Right cardiac atrium (tissue), 5 donors: Measurements from ENCODE around the gene SSC5D. TPM values are rescaled to one million over a fixed set of nuclear protein-coding genes. Genes with fewer than 3 reads are reported as not detected.

Experiments
- ATAC-seq, 2 donors: fragments of 200-7000 bp; cut with Tn5 transposase; one replicate each; pipeline versions ENCODE4 v1.8.0 to v1.9.1; 2020; ENCODE audit warnings: moderate library complexity in 2 of 2, mild to moderate bottlenecking in 1 of 2
- DNase-seq, 3 donors: peaks; one replicate each; pipeline ENCODE4 v3.0.0-alpha.2; 2020
- H3K27ac ChIP-seq: one replicate; pipeline ENCODE4 v1.5.1; 2013; ENCODE audit warnings: mild to moderate bottlenecking, low read length, control low read depth, moderate library complexity
- H3K27me3 ChIP-seq: one replicate; pipeline ENCODE4 v1.6.1; 2013; ENCODE audit not compliant: control insufficient read depth, insufficient read depth
- H3K4me1 ChIP-seq: one replicate; pipeline ENCODE4 v1.6.1; 2013; ENCODE audit warnings: low read length; ENCODE audit not compliant: control insufficient read depth, insufficient read depth
- H3K4me3 ChIP-seq: one replicate; pipeline ENCODE4 v1.5.1; 2013; ENCODE audit warnings: low read length, control low read depth
- H3K9me3 ChIP-seq: one replicate; pipeline ENCODE4 v1.6.1; 2013; ENCODE audit warnings: low read length; ENCODE audit not compliant: control insufficient read depth
- WGBS: extraction: QIAGEN DNeasy Blood & Tissue Kit; methylation state at CpG from one replicate; pipeline ENCODE4 v1.1.7; 2013; 5-methylcytosine and 5-hydroxymethylcytosine counted together
- intact Hi-C, 4 donors: fragments of 100-400 bp; cut with DNase I; formaldehyde crosslinking; loops; one replicate each; pipeline versions ENCODE4 v1.11.0 to v1.14.0; 2022 to 2023
- polyA plus RNA-seq: library from polyadenylated mRNA; stranded (reverse); fragments of 200-250 nt; gene quantifications from one replicate; pipeline ENCODE4 v1.2.3, GENCODE V29; 2013
- total RNA-seq, 4 donors: library from RNA; stranded (reverse); fragmentation: NEBNext Ultra II Directional; extraction: Animal tissue kit (Norgen Biotek cat#: 25700); gene quantifications; one replicate each; pipeline ENCODE4 v1.2.1, GENCODE V29; 2021
- donor health status: healthy with polysubstance abuse.
- donor health status: DM: no; HTN: yes; CAD: no.
- donor health status: DM: no; HTN: no; CAD: no.
- donor health status: DM: no; HTN: yes; CAD: no; lungs with severe emphysema.
- donor health status: DM: yes; HTN: yes; CAD: no.

SSC5D gene
- total and polyA plus RNA-seq, 5 donors, result 4.4 to 10.2 (median 7.3) TPM

DNA sequence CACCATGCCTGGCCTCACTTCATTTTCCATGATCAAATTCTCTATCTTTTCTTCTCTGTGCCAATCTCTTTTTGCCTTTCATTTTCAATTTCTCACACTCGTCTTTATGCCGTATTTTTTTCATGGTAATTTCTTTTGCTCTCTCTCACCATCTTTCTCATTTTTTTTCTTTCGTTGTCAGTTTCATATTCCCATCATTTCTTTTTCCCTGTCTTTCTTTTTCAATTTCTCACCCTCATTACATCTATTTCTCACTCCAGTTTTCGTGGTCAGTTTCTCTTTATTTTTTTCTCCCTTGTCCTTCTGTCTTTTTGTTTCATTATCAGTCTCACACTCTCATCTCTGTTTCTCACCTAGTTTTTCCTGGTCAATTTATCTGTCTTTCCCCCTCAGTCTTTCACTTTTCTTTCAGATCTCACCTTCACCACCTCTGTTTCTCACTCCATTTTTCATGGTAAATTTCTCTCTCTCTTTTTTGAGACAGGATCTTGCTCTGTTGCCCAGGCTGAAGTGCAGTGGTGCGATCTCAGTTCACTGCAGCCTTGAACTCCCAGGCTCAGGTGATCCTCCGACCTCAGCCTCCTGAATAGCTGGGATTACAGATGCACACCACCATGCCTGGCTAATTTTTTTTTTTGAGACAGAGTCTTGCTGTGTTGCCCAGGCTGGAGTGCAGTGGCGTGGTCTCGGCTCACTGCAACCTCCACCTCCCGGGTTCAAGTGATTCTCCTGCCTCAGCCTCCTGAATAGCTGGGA lies 14.1 kb downstream of the SSC5D start:
- no peaks in the 10 kb centered on the region for H3K9me3 ChIP-seq
- no peaks in the 10 kb centered on the region for H3K27me3 ChIP-seq
- intact Hi-C loops, result loop anchor here in 3 of 4 donors (5.0 to 10.0 kb wide), 2 partner anchors 35 to 358 kb away; partner anchors contain the start of gene TNNT1 (in 1 of the 3)
- DNase-seq (no peak), ATAC-seq (no peak)
- H3K4me3 ChIP-seq, result no peak overlapping the region
- 92% methylated on average over 9 of the region's 9 CpGs for WGBS
- H3K4me1 ChIP-seq, result no peaks in the 10 kb centered on the region
- H3K27ac ChIP-seq, result no peak overlapping the region

DNA sequence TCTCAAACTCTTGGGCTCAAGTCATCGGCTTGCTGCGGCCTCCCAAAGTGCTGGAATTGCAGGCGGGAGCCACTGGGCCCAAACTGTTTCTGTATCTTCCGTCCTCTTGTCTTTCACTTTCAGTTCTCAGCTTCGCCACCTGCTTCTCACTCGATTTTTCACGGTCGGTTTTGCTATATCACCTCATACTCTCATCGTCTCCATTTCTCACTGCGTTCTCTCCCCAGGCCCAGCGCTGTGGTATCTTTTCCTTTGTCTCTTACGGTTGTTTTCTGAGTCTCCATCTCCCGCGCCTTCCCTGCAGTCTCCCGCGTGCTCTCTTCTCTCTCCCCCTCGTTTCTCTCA lies 14.9 kb downstream of the SSC5D start:
- 82% methylated on average over 17 of the region's 17 CpGs for WGBS
- peak in 1 of 3 donors; percentile 42 for DNase-seq
- ATAC-seq, result no peak
- Histone ChIP-seq H3K27ac (no peak overlapping the region), H3K4me1 (no peaks in the 10 kb centered on the region), H3K4me3 (no peak overlapping the region), H3K27me3 (no peaks in the 10 kb centered on the region), H3K9me3 (no peaks in the 10 kb centered on the region)
- intact Hi-C loops, result loop anchor here in 3 of 4 donors (5.0 to 10.0 kb wide), 2 partner anchors 36 to 358 kb away; partner anchors contain the start of gene TNNT1 (in 1 of the 3)

DNA sequence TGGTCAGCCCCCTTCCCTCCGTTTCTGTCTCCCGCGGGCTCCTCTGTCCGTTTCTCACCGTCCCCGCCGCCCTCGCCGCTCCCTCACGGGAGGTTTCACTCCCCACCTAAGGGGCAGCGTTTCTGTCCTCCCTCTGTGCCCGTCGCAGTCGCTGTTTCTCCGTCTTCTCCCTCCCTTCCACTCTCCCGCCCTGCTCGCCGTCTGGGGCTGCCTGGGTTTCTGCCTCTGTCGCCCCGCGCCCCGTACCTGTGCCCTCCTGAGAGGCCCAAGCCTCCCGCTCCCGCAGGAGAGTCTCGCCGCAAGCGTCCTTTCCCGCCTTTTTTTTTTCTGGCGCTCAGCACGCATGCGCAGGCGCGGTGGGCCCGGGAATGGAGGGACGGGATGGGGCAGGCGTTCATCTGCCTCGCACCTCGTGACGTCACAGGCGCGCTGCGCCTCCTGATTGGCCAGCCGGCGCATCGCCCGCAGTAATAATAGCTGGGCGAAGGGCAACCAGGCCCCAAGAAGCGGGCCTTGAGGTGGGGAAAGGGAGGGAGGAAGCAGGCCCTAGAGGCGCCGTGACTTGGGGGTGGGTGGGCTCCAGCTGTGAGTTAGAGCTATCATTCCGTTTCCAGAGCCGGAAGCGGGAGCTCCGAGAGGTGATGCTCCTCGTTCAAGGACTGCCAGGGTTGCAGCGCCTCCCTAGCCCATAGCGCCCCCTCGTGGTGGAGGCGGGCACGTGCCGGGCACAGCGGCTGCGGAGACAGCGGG lies 15.4 kb downstream of the SSC5D start:
- H3K27ac ChIP-seq, result peak overlapping the region; percentile 48
- no peaks in the 10 kb centered on the region for H3K4me1 ChIP-seq
- intact Hi-C loops, result loop anchor here (2.0 to 10.0 kb wide), 3 partner anchors 35 to 359 kb away; partner anchors contain the start of gene TNNT1 (in 1 of the 4)
- peak overlapping the region; percentile 31 for H3K4me3 ChIP-seq
- 12% methylated on average over 64 of the region's 64 CpGs for WGBS
- peak; percentile 95 to 98 (median 98) for DNase-seq
- no peaks in the 10 kb centered on the region for H3K27me3 ChIP-seq
- peak; percentile 97 for ATAC-seq
- H3K9me3 ChIP-seq, result no peaks in the 10 kb centered on the region

DNA sequence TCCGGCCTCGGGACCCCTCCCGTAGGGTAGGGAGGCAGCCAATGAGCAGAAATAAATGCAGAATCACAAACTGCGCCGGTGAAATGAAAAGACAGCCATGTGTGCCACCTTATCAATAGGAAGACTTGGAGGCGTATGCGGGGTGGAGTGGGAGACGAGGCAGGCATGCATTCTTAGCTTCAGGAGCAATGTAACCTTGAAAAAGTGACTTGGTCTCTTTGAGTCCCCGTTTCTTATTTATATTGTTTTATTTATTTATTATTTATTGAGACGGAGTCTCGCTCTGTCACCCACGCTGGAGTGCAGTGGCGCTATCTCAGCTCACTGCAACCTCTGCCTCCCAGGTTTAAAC lies 16.0 kb downstream of the SSC5D start:
- DNase-seq (no peak), ATAC-seq (no peak)
- Histone ChIP-seq H3K4me3 (no peak overlapping the region), H3K27me3 (no peaks in the 10 kb centered on the region), H3K4me1 (no peaks in the 10 kb centered on the region), H3K27ac (no peak overlapping the region), H3K9me3 (no peaks in the 10 kb centered on the region)
- WGBS, result 39% methylated on average over 13 of the region's 13 CpGs
- intact Hi-C loops, result loop anchor here (2.0 to 10.0 kb wide), 3 partner anchors 35 to 359 kb away; partner anchors contain the start of gene TNNT1 (in 1 of the 4)

DNA sequence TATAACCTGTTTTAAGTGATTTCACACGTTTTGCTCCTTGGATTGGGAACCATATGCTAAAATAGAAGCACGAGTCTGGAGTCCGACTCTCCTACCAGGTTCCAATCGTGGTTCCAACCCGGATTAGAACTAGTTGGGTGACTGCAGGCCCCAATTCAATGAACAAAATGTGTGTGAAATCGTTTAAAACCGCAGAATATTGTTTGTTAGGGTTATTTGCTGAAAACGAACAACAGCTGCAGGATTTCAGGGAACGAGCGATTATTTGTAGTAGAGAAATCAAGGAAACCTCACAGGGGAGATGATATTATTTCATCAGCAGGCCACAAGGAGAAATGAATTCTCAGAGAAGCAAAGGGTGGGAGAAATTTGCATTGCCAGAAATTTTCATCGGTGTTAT lies 16.7 kb downstream of the SSC5D start:
- H3K4me3 ChIP-seq, result no peak overlapping the region
- no peaks in the 10 kb centered on the region for H3K4me1 ChIP-seq
- no peaks in the 10 kb centered on the region for H3K27me3 ChIP-seq
- ATAC-seq (no peak), DNase-seq (no peak)
- intact Hi-C loops, result loop anchor here (2.0 to 10.0 kb wide), 4 partner anchors 36 to 368 kb away; partner anchors contain the start of gene TNNT1 (in 1 of the 4)
- no peaks in the 10 kb centered on the region for H3K9me3 ChIP-seq
- no peak overlapping the region for H3K27ac ChIP-seq
- WGBS, result 89% methylated on average over 11 of the region's 11 CpGs

DNA sequence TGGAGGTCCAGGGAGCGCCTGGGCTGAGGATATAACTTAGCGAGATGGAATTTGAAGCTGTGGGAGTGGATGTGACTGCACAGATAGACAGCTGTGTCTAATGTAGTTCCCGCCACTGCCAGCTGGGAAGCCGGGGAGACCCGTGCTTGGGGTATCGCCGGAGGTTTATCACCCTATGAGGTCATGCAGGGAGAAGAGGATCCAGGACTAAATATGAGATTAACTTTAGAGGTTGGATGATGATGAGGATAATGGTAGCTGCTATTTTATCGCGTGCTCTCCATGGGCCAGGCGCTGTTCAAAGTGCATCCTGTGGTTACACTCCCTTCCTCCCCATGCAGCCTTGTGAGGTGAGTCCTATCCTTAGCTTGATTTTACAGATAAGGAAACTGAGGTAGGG lies 19.9 kb downstream of the SSC5D start:
- 73% methylated on average over 10 of the region's 10 CpGs for WGBS
- Histone ChIP-seq H3K27me3 (no peaks in the 10 kb centered on the region), H3K27ac (no peak overlapping the region), H3K9me3 (no peaks in the 10 kb centered on the region), H3K4me3 (no peak overlapping the region), H3K4me1 (no peaks in the 10 kb centered on the region)
- DNase-seq (peak in 1 of 3 donors; percentile 26), ATAC-seq (no peak)
- intact Hi-C loops, result loop anchor here in 2 of 4 donors (5.0 to 10.0 kb wide), 2 partner anchors 363 to 371 kb away; partner anchors contain the start of gene TNNT1 (in 1 of the 2)

DNA sequence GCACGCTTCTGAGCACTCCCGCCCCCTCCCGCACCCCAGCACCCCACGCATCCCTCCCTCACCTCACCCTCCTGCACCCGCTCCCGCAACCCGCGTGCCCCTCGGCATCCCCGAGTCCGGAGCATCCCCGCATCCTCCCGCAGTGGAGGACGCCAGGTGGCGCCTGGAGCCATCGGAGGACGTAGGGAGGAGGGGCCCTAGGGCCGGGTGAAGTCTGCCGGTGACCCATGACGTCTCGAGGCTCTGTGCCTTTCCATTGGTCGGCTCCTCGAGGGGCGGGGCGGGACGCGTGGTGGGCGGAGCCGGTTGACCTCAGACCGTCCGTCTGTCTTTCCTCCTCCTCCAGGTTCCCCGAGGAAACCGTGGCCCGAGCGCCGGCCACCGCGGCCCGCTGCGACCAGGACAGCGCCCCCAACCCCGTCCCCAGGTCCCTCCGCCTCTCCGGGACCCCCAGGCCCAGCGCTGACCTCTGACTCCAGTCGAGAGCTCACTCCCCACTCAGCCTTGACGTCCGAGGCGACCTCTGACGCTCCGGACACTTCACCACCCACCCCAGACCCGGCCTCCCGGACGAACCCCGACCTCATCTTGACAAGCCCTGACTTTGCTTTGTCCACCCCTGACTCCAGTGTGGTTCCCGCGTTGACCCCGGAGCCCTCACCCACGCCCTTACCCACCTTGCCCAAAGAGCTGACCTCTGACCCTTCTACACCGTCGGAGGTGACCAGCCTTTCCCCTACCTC lies 28.8 kb downstream of the SSC5D start:
- DNase-seq, result peak; percentile 94 to 98 (median 97)
- 9% methylated on average over 61 of the region's 61 CpGs for WGBS
- Histone ChIP-seq H3K27ac (peak overlapping the region; percentile 86), H3K27me3 (no peaks in the 10 kb centered on the region), H3K4me3 (peak overlapping the region; percentile 42), H3K9me3 (no peaks in the 10 kb centered on the region), H3K4me1 (peaks cover 8% of the 10 kb centered on the region)
- peak; percentile 98 for ATAC-seq
- intact Hi-C loops, result loop anchor here (5.0 to 10.0 kb wide), 5 partner anchors 65 to 118 kb away; partner anchors contain the start of genes ZNF865 (in 3 of the 4), FIZ1 (in 1 of the 4), ZNF524 (in 1 of the 4) and ZNF579 (in 1 of the 4)

DNA sequence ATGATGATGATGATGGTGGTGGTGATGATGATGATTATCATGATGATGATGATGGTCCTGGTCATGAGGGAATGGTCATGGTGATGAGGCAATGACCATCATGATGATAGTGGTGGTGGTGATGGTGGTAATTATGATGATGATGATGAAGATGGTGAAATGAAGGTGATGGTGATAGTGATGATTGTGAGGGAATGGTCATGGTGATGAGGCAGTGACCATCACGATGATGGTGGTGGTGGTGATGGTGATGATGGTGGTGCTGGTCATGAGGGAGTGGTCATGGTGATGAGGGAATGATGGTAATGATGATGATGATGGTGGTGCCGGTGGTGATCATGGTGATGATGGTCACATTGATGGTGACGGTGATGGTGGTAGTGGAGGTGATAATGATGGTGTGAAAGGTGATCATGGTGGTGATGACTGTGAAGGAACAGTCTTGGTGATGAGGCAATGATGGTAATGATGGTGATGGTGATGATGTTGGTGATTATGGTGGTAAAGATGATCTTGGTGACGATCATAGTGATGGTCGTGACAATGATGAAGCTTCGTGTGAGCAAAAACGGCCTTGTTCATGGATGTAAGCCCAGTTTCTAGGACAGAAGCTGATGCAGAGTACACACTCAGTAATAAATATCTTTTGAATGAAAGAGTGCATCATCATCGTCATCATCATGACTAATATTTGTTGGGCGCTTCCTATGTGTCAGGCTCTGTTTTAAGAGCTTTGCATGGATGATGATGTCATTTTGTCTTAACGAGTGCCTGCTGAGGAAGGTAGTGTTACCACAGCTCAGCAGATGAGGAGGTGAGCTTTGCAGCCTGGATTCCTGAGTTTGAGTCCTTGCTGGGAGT lies 31.4 kb downstream of the SSC5D start:
- ATAC-seq (no peak), DNase-seq (no peak)
- Histone ChIP-seq H3K27me3 (no peaks in the 10 kb centered on the region), H3K4me1 (peaks cover 8% of the 10 kb centered on the region), H3K9me3 (no peaks in the 10 kb centered on the region), H3K27ac (no peak overlapping the region), H3K4me3 (no peak overlapping the region)
- intact Hi-C loops, result loop anchor here (5.0 to 10.0 kb wide), 5 partner anchors 63 to 115 kb away; partner anchors contain the start of genes ZNF865 (in 3 of the 4), FIZ1 (in 1 of the 4), ZNF524 (in 1 of the 4) and ZNF579 (in 1 of the 4)
- 87% methylated on average over 10 of the region's 10 CpGs for WGBS

DNA sequence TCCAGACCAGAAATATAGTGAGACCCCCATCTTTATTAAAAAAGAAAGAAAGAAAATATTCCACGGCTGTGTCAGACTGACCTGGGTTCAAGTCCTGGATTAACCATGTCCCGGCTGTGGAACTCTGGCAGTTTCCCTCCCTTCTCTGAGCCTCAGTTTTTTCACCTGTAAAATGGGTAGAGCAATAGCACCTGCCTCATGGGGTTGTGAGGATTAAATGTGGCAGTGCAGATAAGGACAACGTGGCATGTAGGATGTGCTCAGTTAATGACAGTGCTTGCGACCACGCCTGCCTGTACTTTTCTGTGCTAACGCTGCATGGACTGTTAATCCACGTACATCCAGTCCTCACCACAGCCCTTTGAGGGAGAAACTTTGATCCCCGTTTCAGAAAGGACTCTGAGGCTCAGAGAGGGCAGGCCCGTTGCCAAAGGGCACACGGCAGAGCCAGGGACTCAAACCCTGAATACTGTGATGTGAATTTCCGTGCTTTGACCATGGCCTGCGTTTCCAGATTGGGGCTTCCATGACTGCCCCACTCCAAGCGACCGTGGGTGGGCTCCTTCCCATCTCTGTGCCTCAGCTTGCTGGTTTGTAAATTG lies 32.6 kb downstream of the SSC5D start:
- intact Hi-C loops, result no loop called here
- ATAC-seq (no peak), DNase-seq (peak in 1 of 3 donors; percentile 27)
- WGBS, result 78% methylated on average over 14 of the region's 14 CpGs
- Histone ChIP-seq H3K4me3 (no peak overlapping the region), H3K27ac (no peak overlapping the region), H3K4me1 (peaks cover 11% of the 10 kb centered on the region), H3K9me3 (no peaks in the 10 kb centered on the region), H3K27me3 (no peaks in the 10 kb centered on the region)
